ENCODE measurements around the gene OSBPL6.
A peak's percentile ranks its signal among the peaks of the same experiment; 100 is the strongest.
"Not testable (repeated sequence)": the region's sequence is repeated elsewhere in the genome, so short reads cannot be mapped to it uniquely, and the experiment has no call there.

The OSBPL6 gene

GRCh38 chr2:178412047-178412446 is 217.7 kb downstream of the OSBPL6 start:
- H3K9ac ChIP-seq (ENCODE audit: low read length) = no peak overlapping the region
- H3K9me3 ChIP-seq (ENCODE audit: control insufficient read depth, low read length) = no peaks in the 10 kb centered on the region
- no peaks in the 10 kb centered on the region for H3K27me3 ChIP-seq (ENCODE audit: control insufficient read depth, insufficient read depth, low read length)
- no peaks in the 10 kb centered on the region for H3K4me1 ChIP-seq (ENCODE audit: control insufficient read depth, insufficient read depth, low read length)
- no peaks in the 10 kb centered on the region for H3K36me3 ChIP-seq (ENCODE audit: control insufficient read depth, insufficient read depth, low read length)
- H3K4me3 ChIP-seq (ENCODE audit: low read length) = no peak overlapping the region

- not testable (repeated sequence) for H3K4me1 ChIP-seq (ENCODE audit: control insufficient read depth, insufficient read depth, low read length); H3K27me3 ChIP-seq (ENCODE audit: control insufficient read depth, insufficient read depth, low read length); H3K9me3 ChIP-seq (ENCODE audit: control insufficient read depth, low read length); H3K4me3 ChIP-seq (ENCODE audit: low read length); H3K36me3 ChIP-seq (ENCODE audit: control insufficient read depth, insufficient read depth, low read length); H3K9ac ChIP-seq (ENCODE audit: low read length)
These were observed 218.1 kb downstream of the OSBPL6 start for GRCh38 chr2:178412453-178412852.

- Histone ChIP-seq H3K9ac (ENCODE audit: low read length) (peak overlapping the region; percentile 63), H3K27me3 (ENCODE audit: control insufficient read depth, insufficient read depth, low read length) (no peaks in the 10 kb centered on the region), H3K9me3 (ENCODE audit: control insufficient read depth, low read length) (no peaks in the 10 kb centered on the region), H3K36me3 (ENCODE audit: control insufficient read depth, insufficient read depth, low read length) (no peaks in the 10 kb centered on the region), H3K4me3 (ENCODE audit: low read length) (peak overlapping the region; percentile 11), H3K4me1 (ENCODE audit: control insufficient read depth, insufficient read depth, low read length) (no peaks in the 10 kb centered on the region)
These were observed 219.4 kb downstream of the OSBPL6 start for GRCh38 chr2:178413472-178414265.

GRCh38 chr2:178414266-178415247 is 220.2 kb downstream of the OSBPL6 start:
- Histone ChIP-seq H3K27me3 (ENCODE audit: control insufficient read depth, insufficient read depth, low read length) (no peaks in the 10 kb centered on the region), H3K9me3 (ENCODE audit: control insufficient read depth, low read length) (no peaks in the 10 kb centered on the region), H3K9ac (ENCODE audit: low read length) (peak overlapping the region; percentile 63), H3K36me3 (ENCODE audit: control insufficient read depth, insufficient read depth, low read length) (no peaks in the 10 kb centered on the region), H3K4me1 (ENCODE audit: control insufficient read depth, insufficient read depth, low read length) (no peaks in the 10 kb centered on the region), H3K4me3 (ENCODE audit: low read length) (peak overlapping the region; percentile 11)

- H3K9ac ChIP-seq (ENCODE audit: low read length) = no peak overlapping the region
- H3K36me3 ChIP-seq (ENCODE audit: control insufficient read depth, insufficient read depth, low read length) = no peaks in the 10 kb centered on the region
- H3K4me1 ChIP-seq (ENCODE audit: control insufficient read depth, insufficient read depth, low read length) = no peaks in the 10 kb centered on the region
- H3K27me3 ChIP-seq (ENCODE audit: control insufficient read depth, insufficient read depth, low read length) = no peaks in the 10 kb centered on the region
- H3K9me3 ChIP-seq (ENCODE audit: control insufficient read depth, low read length) = no peaks in the 10 kb centered on the region
- H3K4me3 ChIP-seq (ENCODE audit: low read length) = no peak overlapping the region
These were observed 221.7 kb downstream of the OSBPL6 start for GRCh38 chr2:178415979-178416378.

- Histone ChIP-seq H3K4me1 (ENCODE audit: control insufficient read depth, insufficient read depth, low read length) (no peaks in the 10 kb centered on the region), H3K9me3 (ENCODE audit: control insufficient read depth, low read length) (no peaks in the 10 kb centered on the region), H3K27me3 (ENCODE audit: control insufficient read depth, insufficient read depth, low read length) (no peaks in the 10 kb centered on the region), H3K4me3 (ENCODE audit: low read length) (no peak overlapping the region), H3K36me3 (ENCODE audit: control insufficient read depth, insufficient read depth, low read length) (no peaks in the 10 kb centered on the region), H3K9ac (ENCODE audit: low read length) (no peak overlapping the region)
These were observed 223.6 kb downstream of the OSBPL6 start for GRCh38 chr2:178417916-178418315.

- H3K9me3 ChIP-seq (ENCODE audit: control insufficient read depth, low read length) = no peaks in the 10 kb centered on the region
These were observed 224.1 kb downstream of the OSBPL6 start for GRCh38 chr2:178418426-178418825.

GRCh38 chr2:178419123-178419522 is 224.8 kb downstream of the OSBPL6 start:
- H3K9me3 ChIP-seq (ENCODE audit: control insufficient read depth, low read length) = no peaks in the 10 kb centered on the region
- no peaks in the 10 kb centered on the region for H3K27me3 ChIP-seq (ENCODE audit: control insufficient read depth, insufficient read depth, low read length)
- H3K4me3 ChIP-seq (ENCODE audit: low read length) = no peak overlapping the region
- no peak overlapping the region for H3K9ac ChIP-seq (ENCODE audit: low read length)
- no peaks in the 10 kb centered on the region for H3K4me1 ChIP-seq (ENCODE audit: control insufficient read depth, insufficient read depth, low read length)
- H3K36me3 ChIP-seq (ENCODE audit: control insufficient read depth, insufficient read depth, low read length) = no peaks in the 10 kb centered on the region

More at GRCh38 chr2:178418426-178418825, 224.1 kb downstream of the OSBPL6 start:
- no peaks in the 10 kb centered on the region for H3K36me3 ChIP-seq (ENCODE audit: control insufficient read depth, insufficient read depth, low read length)
- H3K9ac ChIP-seq (ENCODE audit: low read length) = no peak overlapping the region
- H3K4me3 ChIP-seq (ENCODE audit: low read length) = no peak overlapping the region
- H3K27me3 ChIP-seq (ENCODE audit: control insufficient read depth, insufficient read depth, low read length) = no peaks in the 10 kb centered on the region
- H3K4me1 ChIP-seq (ENCODE audit: control insufficient read depth, insufficient read depth, low read length) = no peaks in the 10 kb centered on the region

GRCh38 chr2:178420463-178420999 is 226.2 kb downstream of the OSBPL6 start:
- Histone ChIP-seq H3K9me3 (ENCODE audit: control insufficient read depth, low read length) (no peaks in the 10 kb centered on the region), H3K36me3 (ENCODE audit: control insufficient read depth, insufficient read depth, low read length) (no peaks in the 10 kb centered on the region), H3K4me3 (ENCODE audit: low read length) (no peak overlapping the region), H3K27me3 (ENCODE audit: control insufficient read depth, insufficient read depth, low read length) (no peaks in the 10 kb centered on the region), H3K9ac (ENCODE audit: low read length) (no peak overlapping the region), H3K4me1 (ENCODE audit: control insufficient read depth, insufficient read depth, low read length) (no peaks in the 10 kb centered on the region)

- no peaks in the 10 kb centered on the region for H3K36me3 ChIP-seq (ENCODE audit: control insufficient read depth, insufficient read depth, low read length)
- no peak overlapping the region for H3K4me3 ChIP-seq (ENCODE audit: low read length)
- no peaks in the 10 kb centered on the region for H3K4me1 ChIP-seq (ENCODE audit: control insufficient read depth, insufficient read depth, low read length)
- H3K27me3 ChIP-seq (ENCODE audit: control insufficient read depth, insufficient read depth, low read length) = no peaks in the 10 kb centered on the region
- H3K9ac ChIP-seq (ENCODE audit: low read length) = no peak overlapping the region
- H3K9me3 ChIP-seq (ENCODE audit: control insufficient read depth, low read length) = no peaks in the 10 kb centered on the region
These were observed 227.8 kb downstream of the OSBPL6 start for GRCh38 chr2:178422097-178422496.

- not testable (repeated sequence) for H3K27me3 ChIP-seq (ENCODE audit: control insufficient read depth, insufficient read depth, low read length); H3K9ac ChIP-seq (ENCODE audit: low read length); H3K4me3 ChIP-seq (ENCODE audit: low read length); H3K36me3 ChIP-seq (ENCODE audit: control insufficient read depth, insufficient read depth, low read length); H3K9me3 ChIP-seq (ENCODE audit: control insufficient read depth, low read length); H3K4me1 ChIP-seq (ENCODE audit: control insufficient read depth, insufficient read depth, low read length)
These were observed 229.4 kb downstream of the OSBPL6 start for GRCh38 chr2:178423746-178424145.
